Measurements from ENCODE around the gene C2CD4D.
"Not testable (repeated sequence)": the region's sequence is repeated elsewhere in the genome, so short reads cannot be mapped to it uniquely, and the experiment has no call there.

Gene C2CD4D

GRCh38 chr1:151858886-151859665, 19.5 kb upstream of the C2CD4D start:
- in situ Hi-C loops (cut with MboI; ENCODE audit: low sequenced_read_pairs) = no loop called here

- in situ Hi-C loops (cut with MboI; ENCODE audit: low sequenced_read_pairs) = no loop called here
Measured at GRCh38 chr1:151858030-151858746, 18.6 kb upstream of the C2CD4D start.

- in situ Hi-C loops (cut with MboI; ENCODE audit: low sequenced_read_pairs) = no loop called here
Measured at GRCh38 chr1:151855933-151856332, 16.3 kb upstream of the C2CD4D start.

- in situ Hi-C loops (cut with MboI; ENCODE audit: low sequenced_read_pairs) = not testable (repeated sequence)
Measured at GRCh38 chr1:151855516-151855915, 15.9 kb upstream of the C2CD4D start.

- in situ Hi-C loops (cut with MboI; ENCODE audit: low sequenced_read_pairs) = no loop called here
Measured at GRCh38 chr1:151854658-151855057, 15.0 kb upstream of the C2CD4D start.

- in situ Hi-C loops (cut with MboI; ENCODE audit: low sequenced_read_pairs) = no loop called here
Measured at GRCh38 chr1:151853411-151853943, 13.9 kb upstream of the C2CD4D start, which contains the start of gene THEM5. Gene THEM5, minus strand, starts transcription at chr1:151853712. Its CDS starts 147 bp downstream, at chr1:151853565.

- in situ Hi-C loops (cut with MboI; ENCODE audit: low sequenced_read_pairs) = no loop called here
Measured at GRCh38 chr1:151852733-151853132, 13.1 kb upstream of the C2CD4D start.

GRCh38 chr1:151851886-151852285, 12.3 kb upstream of the C2CD4D start:
- in situ Hi-C loops (cut with MboI; ENCODE audit: low sequenced_read_pairs) = no loop called here

- in situ Hi-C loops (cut with MboI; ENCODE audit: low sequenced_read_pairs) = no loop called here
Measured at GRCh38 chr1:151849871-151850270, 10.3 kb upstream of the C2CD4D start.

GRCh38 chr1:151849126-151849525, 9.5 kb upstream of the C2CD4D start:
- in situ Hi-C loops (cut with MboI; ENCODE audit: low sequenced_read_pairs) = no loop called here

GRCh38 chr1:151847867-151848596, 8.4 kb upstream of the C2CD4D start:
- in situ Hi-C loops (cut with MboI; ENCODE audit: low sequenced_read_pairs) = no loop called here

- in situ Hi-C loops (cut with MboI; ENCODE audit: low sequenced_read_pairs) = no loop called here
Measured at GRCh38 chr1:151846686-151847237, 7.1 kb upstream of the C2CD4D start.

- in situ Hi-C loops (cut with MboI; ENCODE audit: low sequenced_read_pairs) = no loop called here
Measured at GRCh38 chr1:151846062-151846568, 6.5 kb upstream of the C2CD4D start.

- in situ Hi-C loops (cut with MboI; ENCODE audit: low sequenced_read_pairs) = no loop called here
Measured at GRCh38 chr1:151843398-151843797, 3.8 kb upstream of the C2CD4D start.

- in situ Hi-C loops (cut with MboI; ENCODE audit: low sequenced_read_pairs) = no loop called here
Measured at GRCh38 chr1:151841141-151841540, 1.5 kb upstream of the C2CD4D start.

- in situ Hi-C loops (cut with MboI; ENCODE audit: low sequenced_read_pairs) = no loop called here
Measured at GRCh38 chr1:151840421-151840820, 801 bp upstream of the C2CD4D start.

GRCh38 chr1:151839082-151839412, 573 bp downstream of the C2CD4D start:
- in situ Hi-C loops (cut with MboI; ENCODE audit: low sequenced_read_pairs) = no loop called here

GRCh38 chr1:151838222-151839081, 1.2 kb downstream of the C2CD4D start:
- in situ Hi-C loops (cut with MboI; ENCODE audit: low sequenced_read_pairs) = no loop called here

- in situ Hi-C loops (cut with MboI; ENCODE audit: low sequenced_read_pairs) = no loop called here
Measured at GRCh38 chr1:151837884-151838221, 1.8 kb downstream of the C2CD4D start.

- in situ Hi-C loops (cut with MboI; ENCODE audit: low sequenced_read_pairs) = no loop called here
Measured at GRCh38 chr1:151837197-151837596, 2.4 kb downstream of the C2CD4D start.

All from HL-60/S4 treated with retinoic acid at 250 ng/mL for 4 days and 3 days (cell line).